Stomach (tissue), 19 donors: ENCODE data around the gene SPACA4. TPM values are rescaled to one million over a fixed set of nuclear protein-coding genes. Genes with fewer than 3 reads are reported as not detected.

Experiments used
- DNase-seq, 2 donors: peaks; one replicate each; pipeline versions ENCODE4 v3.0.0 to v3.0.0-alpha.2; 2013 to 2019
- H3K27ac ChIP-seq, 5 donors: fragments of 200-600 bp in 4 of 5; sonication (generic) in 4 of 5; one replicate each; pipeline ENCODE4 v1.5.1; 2013 to 2019; ENCODE audit warnings: mild to moderate bottlenecking in 1 of 5, moderate library complexity in 1 of 5
- H3K27me3 ChIP-seq, 3 donors: fragments of 200-600 bp; sonication (generic); one replicate each; pipeline ENCODE4 v1.5.1; 2017 to 2019; ENCODE audit warnings: mixed run types in 1 of 3
- H3K36me3 ChIP-seq, 4 donors: fragments of 200-600 bp; sonication (generic); 1 replicate in 3 of 4; 2 replicates in 1 of 4; pipeline ENCODE4 v1.5.1; 2016 to 2019
- H3K4me1 ChIP-seq, 4 donors: fragments of 200-600 bp; sonication (generic); one replicate each; pipeline ENCODE4 v1.5.1; 2016 to 2019
- H3K4me3 ChIP-seq, 4 donors: fragments of 200-600 bp; sonication (generic) in 3 of 4; one replicate each; pipeline ENCODE4 v1.5.1; 2016 to 2019; ENCODE audit warnings: mild to moderate bottlenecking in 1 of 4
- H3K9me3 ChIP-seq, 4 donors: fragments of 200-600 bp; sonication (generic); one replicate each; pipeline ENCODE4 v1.5.1; 2016 to 2019
- CTCF ChIP-seq, 7 experiments: fragments of 450-650 bp in 4 of 7; fragments of 200-600 bp in 3 of 7; sonication (generic) in 3 of 7; IDR thresholded peaks; one replicate each; pipeline ENCODE4 v1.5.1; 2016 to 2019; ENCODE audit warnings: antibody characterized with exemption in 7 of 7, control low read depth in 2 of 7, mild to moderate bottlenecking in 1 of 7
- EP300 ChIP-seq: sonication (generic); formaldehyde crosslinking; IDR thresholded peaks from one replicate; pipeline ENCODE4 v1.6.1; 2017; ENCODE audit warnings: antibody characterized with exemption
- POLR2A ChIP-seq, 4 donors: fragments of 450-650 bp; IDR thresholded peaks; one replicate each; pipeline ENCODE4 v1.6.1; 2016; ENCODE audit warnings: antibody characterized with exemption in 4 of 4, control low read depth in 2 of 4, mild to moderate bottlenecking in 1 of 4, moderate library complexity in 1 of 4
- POLR2AphosphoS5 ChIP-seq, 3 donors: sonication (generic); formaldehyde crosslinking; IDR thresholded peaks; one replicate each; pipeline ENCODE4 v1.6.1; 2016; ENCODE audit warnings: antibody characterized with exemption in 3 of 3
- WGBS, 5 donors: extraction: QIAGEN DNeasy Blood & Tissue Kit in 3 of 5; methylation state at CpG; one replicate each; pipeline versions ENCODE4 v1.1.5 to v1.1.7; 2013 to 2018; 5-methylcytosine and 5-hydroxymethylcytosine counted together
- intact Hi-C: fragments of 100-400 bp; cut with DNase I; formaldehyde crosslinking; loops from one replicate; pipeline ENCODE4 v1.15.1; 2023; ENCODE audit warnings: low total_unique reads
- long read RNA-seq, 10 donors: transcript quantifications; one replicate each; lab custom pipeline, GENCODE V29; 2026
- polyA plus RNA-seq, 3 donors: library from polyadenylated mRNA; stranded (reverse); fragments of 200-250 nt; gene quantifications; one replicate each; pipeline ENCODE4 v1.2.3, GENCODE V29; 2013
- total RNA-seq, 5 donors: library from RNA; depleted of rRNA; stranded (reverse); fragments of >200 nt; gene quantifications; one replicate each; pipeline versions ENCODE4 v1.1.0 to v1.2.3, GENCODE V29; 2014 to 2016
- donor health status: healthy with polysubstance abuse.
- donor health status: Bipolar disorder and iron deficiency.
- donor health status: healthy.

SPACA4 gene
- not detected for total RNA-seq
- not detected for polyA plus RNA-seq
- long read RNA-seq, donor 1: 0 reads
- long read RNA-seq, donor 2, partial matches to known transcripts: 0 of 2 reads
- long read RNA-seq, donor 2, other reads (novel, unspliced or antisense): 0 of 2 reads
- long read RNA-seq, donor 3, partial matches to known transcripts: 0 of 1 reads
- long read RNA-seq, donor 3, other reads (novel, unspliced or antisense): 0 of 1 reads
- long read RNA-seq, donor 4: 0 reads
- long read RNA-seq, donor 5: 0 reads
- long read RNA-seq, donor 6, partial matches to known transcripts: 0 of 2 reads
- long read RNA-seq, donor 6, other reads (novel, unspliced or antisense): 0 of 2 reads
- long read RNA-seq, donor 7: 0 reads
- long read RNA-seq, donor 8: 0 reads
- long read RNA-seq, donor 9: 0 reads
- long read RNA-seq, donor 10: 0 reads

GRCh38 chr19:48606463-48607358 lies at the start of gene SPACA4:
Gene SPACA4 (plus strand): TSS chr19:48606742. CDS start chr19:48606979, 237 bp downstream.
- 87 to 95% (median 92%) methylated on average over 16 to 39 of the region's 39 CpGs for WGBS, 5 donors
- no peak for DNase-seq
- TF ChIP-seq POLR2A (IDR thresholded peaks at IDR 0.05): no peak
- TF ChIP-seq POLR2AphosphoS5 (IDR thresholded peaks at IDR 0.05): no peak
- TF ChIP-seq CTCF (IDR thresholded peaks at IDR 0.05): no peak
- no peak for TF ChIP-seq EP300

GRCh38 chr19:48556825-48557224 lies 49.7 kb upstream of the SPACA4 start:
- Histone ChIP-seq H3K4me3 (no peak overlapping the region), H3K9me3 (no peaks in the 10 kb centered on the region), H3K4me1 (peaks cover 5 to 35% (median 20%) of the 10 kb centered on the region in 4 donors), H3K27me3 (peaks cover 0 to 34% (median 0%) of the 10 kb centered on the region in 3 donors), H3K36me3 (no peaks in the 10 kb centered on the region), H3K27ac (no peak overlapping the region)
- 87 to 94% (median 93%) methylated on average over 5 of the region's 5 CpGs for whole genome bisulfite sequencing, 5 donors
- DNase-seq: no peak
- intact Hi-C loops: no loop called here
- no peak for TF ChIP-seq CTCF (IDR thresholded peaks at IDR 0.05)
- TF ChIP-seq POLR2A (IDR thresholded peaks at IDR 0.05): no peak
- TF ChIP-seq POLR2AphosphoS5 (IDR thresholded peaks at IDR 0.05): no peak
- TF ChIP-seq EP300: no peak

More at GRCh38 chr19:48606463-48607358, at the start of gene SPACA4:
- H3K9me3 ChIP-seq: no peaks in the 10 kb centered on the region
- H3K27me3 ChIP-seq: no peaks in the 10 kb centered on the region
- peaks cover 0 to 6% (median 0%) of the 10 kb centered on the region in 4 donors for H3K36me3 ChIP-seq
- no peak within 1 kb of the TSS for H3K27ac ChIP-seq
- intact Hi-C loops: no loop called here
- no peak within 1 kb of the TSS for H3K4me3 ChIP-seq
- peaks cover 0 to 16% (median 0%) of the 10 kb centered on the region in 4 donors for H3K4me1 ChIP-seq

GRCh38 chr19:48558018-48558684 lies 48.4 kb upstream of the SPACA4 start:
- Histone ChIP-seq H3K36me3 (no peaks in the 10 kb centered on the region), H3K4me1 (peaks cover 5 to 30% (median 18%) of the 10 kb centered on the region in 4 donors), H3K9me3 (no peaks in the 10 kb centered on the region), H3K4me3 (peak overlapping the region in 1 of 4 donors; percentile 6), H3K27ac (peak overlapping the region in 1 of 5 donors; percentile 19), H3K27me3 (peaks cover 0 to 27% (median 0%) of the 10 kb centered on the region in 3 donors)
- TF ChIP-seq CTCF (IDR thresholded peaks at IDR 0.05) (no peak), POLR2A (IDR thresholded peaks at IDR 0.05) (no peak), POLR2AphosphoS5 (IDR thresholded peaks at IDR 0.05) (peak in 1 of 3 donors; percentile 32), EP300 (no peak)
- WGBS, 5 donors: 10 to 23% (median 11%) methylated on average over 18 to 27 of the region's 27 CpGs
- intact Hi-C loops: no loop called here
- DNase-seq: peak; percentile 80 to 90
